Retinal pigment epithelial cell (primary cell): ENCODE data around the gene ST6GALNAC6.

Experiments used
- DNase-seq: peaks from one replicate; pipeline ENCODE4 v3.0.0-alpha.2; 2010; ENCODE audit warnings: low read depth
- H3K4me3 ChIP-seq: 2 replicates; pipeline ENCODE4 v1.5.1; 2011; ENCODE audit warnings: mild to moderate bottlenecking, low read length, control low read depth, moderate library complexity
- CTCF ChIP-seq: conservative IDR thresholded peaks from 2 replicates; pipeline ENCODE4 v1.5.1; 2011; ENCODE audit warnings: low read depth, low read length, control low read depth, inconsistent platforms

Gene ST6GALNAC6

GRCh38 chr9:127898433-127899127 is 823 bp downstream of the ST6GALNAC6 start:
- DNase-seq, result no peak
- TF ChIP-seq CTCF, result no peak
- peak overlapping the region; percentile 72 for H3K4me3 ChIP-seq

GRCh38 chr9:127897193-127897692 is 2.2 kb downstream of the ST6GALNAC6 start:
- H3K4me3 ChIP-seq, result peak overlapping the region; percentile 10
- DNase-seq, result peak; percentile 40
- no peak for TF ChIP-seq CTCF

GRCh38 chr9:127896395-127897192 is 2.8 kb downstream of the ST6GALNAC6 start:
- H3K4me3 ChIP-seq, result no peak overlapping the region
- no peak for TF ChIP-seq CTCF
- no peak for DNase-seq

DNA sequence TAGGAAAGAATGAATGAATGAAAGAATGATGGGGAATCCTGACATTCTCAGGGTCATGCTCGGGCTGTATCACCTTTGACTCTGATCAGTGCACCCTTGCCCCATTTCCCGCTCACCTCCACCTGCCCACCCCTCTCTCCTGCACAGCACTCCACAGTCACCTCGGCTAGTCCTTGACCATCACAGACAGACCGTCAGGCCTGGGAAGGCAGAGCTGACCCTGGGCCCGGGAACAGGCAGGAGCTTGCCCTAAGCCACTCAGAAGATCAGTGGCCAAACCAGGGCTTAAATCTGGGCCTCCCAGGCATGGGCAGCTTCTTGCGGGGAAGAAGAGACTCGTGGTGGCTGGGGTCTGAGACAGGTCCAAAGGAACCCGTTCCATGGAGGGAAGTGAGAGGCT is 3.6 kb downstream of the ST6GALNAC6 start:
- H3K4me3 ChIP-seq, result no peak overlapping the region
- no peak for DNase-seq
- TF ChIP-seq CTCF, result no peak

- DNase-seq, result no peak
Measured at GRCh38 chr9:127893392-127893791, 6.0 kb downstream of the ST6GALNAC6 start.

GRCh38 chr9:127892831-127893230 is 6.6 kb downstream of the ST6GALNAC6 start:
- no peak for DNase-seq
- H3K4me3 ChIP-seq, result no peak overlapping the region
- no peak for TF ChIP-seq CTCF

More at GRCh38 chr9:127893392-127893791, 6.0 kb downstream of the ST6GALNAC6 start:
- H3K4me3 ChIP-seq, result no peak overlapping the region
- no peak for TF ChIP-seq CTCF
